Stomach (tissue), 9 donors: ENCODE results near the gene GPR6. TPM values are rescaled to one million over a fixed set of nuclear protein-coding genes. Genes with fewer than 3 reads are reported as not detected.

ENCODE experiments used
- DNase-seq, 2 donors: peaks; one replicate each; pipeline versions ENCODE4 v3.0.0 to v3.0.0-alpha.2; 2013 to 2019
- H3K27ac ChIP-seq, 5 donors: fragments of 200-600 bp in 4 of 5; sonication (generic) in 4 of 5; one replicate each; pipeline ENCODE4 v1.5.1; 2013 to 2019; ENCODE audit warnings: mild to moderate bottlenecking in 1 of 5, moderate library complexity in 1 of 5
- H3K27me3 ChIP-seq, 3 donors: fragments of 200-600 bp; sonication (generic); one replicate each; pipeline ENCODE4 v1.5.1; 2017 to 2019; ENCODE audit warnings: mixed run types in 1 of 3
- H3K36me3 ChIP-seq, 4 donors: fragments of 200-600 bp; sonication (generic); 1 replicate in 3 of 4; 2 replicates in 1 of 4; pipeline ENCODE4 v1.5.1; 2016 to 2019
- H3K4me1 ChIP-seq, 4 donors: fragments of 200-600 bp; sonication (generic); one replicate each; pipeline ENCODE4 v1.5.1; 2016 to 2019
- H3K4me3 ChIP-seq, 4 donors: fragments of 200-600 bp; sonication (generic) in 3 of 4; one replicate each; pipeline ENCODE4 v1.5.1; 2016 to 2019; ENCODE audit warnings: mild to moderate bottlenecking in 1 of 4
- H3K9me3 ChIP-seq, 4 donors: fragments of 200-600 bp; sonication (generic); one replicate each; pipeline ENCODE4 v1.5.1; 2016 to 2019
- CTCF ChIP-seq, 7 experiments: fragments of 450-650 bp in 4 of 7; fragments of 200-600 bp in 3 of 7; sonication (generic) in 3 of 7; IDR thresholded peaks; one replicate each; pipeline ENCODE4 v1.5.1; 2016 to 2019; ENCODE audit warnings: antibody characterized with exemption in 7 of 7, control low read depth in 2 of 7, mild to moderate bottlenecking in 1 of 7
- EP300 ChIP-seq: sonication (generic); formaldehyde crosslinking; IDR thresholded peaks from one replicate; pipeline ENCODE4 v1.6.1; 2017; ENCODE audit warnings: antibody characterized with exemption
- POLR2A ChIP-seq, 4 donors: fragments of 450-650 bp; IDR thresholded peaks; one replicate each; pipeline ENCODE4 v1.6.1; 2016; ENCODE audit warnings: antibody characterized with exemption in 4 of 4, control low read depth in 2 of 4, mild to moderate bottlenecking in 1 of 4, moderate library complexity in 1 of 4
- POLR2AphosphoS5 ChIP-seq, 3 donors: sonication (generic); formaldehyde crosslinking; IDR thresholded peaks; one replicate each; pipeline ENCODE4 v1.6.1; 2016; ENCODE audit warnings: antibody characterized with exemption in 3 of 3
- WGBS, 5 donors: extraction: QIAGEN DNeasy Blood & Tissue Kit in 3 of 5; methylation state at CpG; one replicate each; pipeline versions ENCODE4 v1.1.5 to v1.1.7; 2013 to 2018; 5-methylcytosine and 5-hydroxymethylcytosine counted together
- intact Hi-C: fragments of 100-400 bp; cut with DNase I; formaldehyde crosslinking; loops from one replicate; pipeline ENCODE4 v1.15.1; 2023; ENCODE audit warnings: low total_unique reads
- polyA plus RNA-seq, 3 donors: library from polyadenylated mRNA; stranded (reverse); fragments of 200-250 nt; gene quantifications; one replicate each; pipeline ENCODE4 v1.2.3, GENCODE V29; 2013
- total RNA-seq, 5 donors: library from RNA; depleted of rRNA; stranded (reverse); fragments of >200 nt; gene quantifications; one replicate each; pipeline versions ENCODE4 v1.1.0 to v1.2.3, GENCODE V29; 2014 to 2016
- donor health status: healthy with polysubstance abuse.
- donor health status: Bipolar disorder and iron deficiency.
- donor health status: healthy.

Gene GPR6
- total and polyA plus RNA-seq, 8 donors: 0.05 TPM; not detected in 7

DNA sequence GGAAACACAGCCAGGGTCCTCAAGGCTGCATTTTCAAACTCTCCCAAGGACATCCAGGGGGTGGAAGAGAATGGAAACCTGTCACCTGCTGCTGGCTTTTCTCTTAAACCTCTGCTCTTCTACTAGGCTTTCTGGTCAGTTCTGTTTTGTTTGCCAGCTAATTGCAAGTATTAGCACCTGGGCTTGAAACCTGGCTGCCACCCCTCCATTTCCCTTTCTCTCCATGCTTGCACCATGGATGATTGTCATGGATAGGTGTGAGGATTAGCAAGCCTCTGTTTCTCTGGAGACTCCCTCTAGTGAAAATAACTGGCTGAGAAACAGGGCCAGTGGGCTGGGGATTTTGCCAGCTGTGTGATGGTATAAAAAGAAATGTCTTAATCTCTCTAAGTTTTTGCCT is 33.0 kb upstream of the GPR6 start:
- intact Hi-C loops: no loop called here
- no peak overlapping the region for H3K27ac ChIP-seq
- no peaks in the 10 kb centered on the region for H3K4me1 ChIP-seq
- H3K9me3 ChIP-seq: no peaks in the 10 kb centered on the region
- no peak overlapping the region for H3K4me3 ChIP-seq
- peaks cover 0 to 7% (median 0%) of the 10 kb centered on the region in 3 donors for H3K27me3 ChIP-seq
- no peaks in the 10 kb centered on the region for H3K36me3 ChIP-seq
- no peak for TF ChIP-seq POLR2A (IDR thresholded peaks at IDR 0.05)
- no peak for TF ChIP-seq CTCF (IDR thresholded peaks at IDR 0.05)
- no peak for TF ChIP-seq EP300
- no peak for TF ChIP-seq POLR2AphosphoS5 (IDR thresholded peaks at IDR 0.05)
- no peak for DNase-seq

- Histone ChIP-seq H3K9me3 (no peaks in the 10 kb centered on the region), H3K27me3 (peaks cover 0 to 7% (median 0%) of the 10 kb centered on the region in 3 donors), H3K4me1 (no peaks in the 10 kb centered on the region), H3K36me3 (no peaks in the 10 kb centered on the region), H3K27ac (no peak overlapping the region), H3K4me3 (no peak overlapping the region)
- no peak for TF ChIP-seq POLR2AphosphoS5 (IDR thresholded peaks at IDR 0.05)
- TF ChIP-seq POLR2A (IDR thresholded peaks at IDR 0.05): no peak
- no peak for TF ChIP-seq CTCF (IDR thresholded peaks at IDR 0.05)
- no peak for TF ChIP-seq EP300
- WGBS, 5 donors: 77 to 92% (median 85%) methylated on average over 4 of the region's 4 CpGs
- intact Hi-C loops: no loop called here
- no peak for DNase-seq
Observed at GRCh38 chr6:109946979-109947378, 31.1 kb upstream of the GPR6 start.

- peaks cover 0 to 11% (median 0%) of the 10 kb centered on the region in 3 donors for H3K27me3 ChIP-seq
- WGBS, 5 donors: 74 to 87% (median 85%) methylated on average over 19 of the region's 19 CpGs
- intact Hi-C loops: no loop called here
- no peaks in the 10 kb centered on the region for H3K4me1 ChIP-seq
- no peak for TF ChIP-seq CTCF (IDR thresholded peaks at IDR 0.05)
- TF ChIP-seq POLR2A (IDR thresholded peaks at IDR 0.05): no peak
- TF ChIP-seq EP300: no peak
- no peak for TF ChIP-seq POLR2AphosphoS5 (IDR thresholded peaks at IDR 0.05)
- no peaks in the 10 kb centered on the region for H3K9me3 ChIP-seq
- H3K36me3 ChIP-seq: no peaks in the 10 kb centered on the region
- no peak overlapping the region for H3K4me3 ChIP-seq
- no peak for DNase-seq
- no peak overlapping the region for H3K27ac ChIP-seq
Observed at GRCh38 chr6:109949281-109950065, 28.6 kb upstream of the GPR6 start.

GRCh38 chr6:109955491-109955890 is 22.6 kb upstream of the GPR6 start:
- H3K27ac ChIP-seq: no peak overlapping the region
- H3K4me3 ChIP-seq: no peak overlapping the region
- H3K36me3 ChIP-seq: no peaks in the 10 kb centered on the region
- H3K9me3 ChIP-seq: no peaks in the 10 kb centered on the region
- 83 to 96% (median 93%) methylated on average over 2 of the region's 2 CpGs for WGBS, 5 donors
- DNase-seq: no peak
- H3K27me3 ChIP-seq: peaks cover 0 to 5% (median 0%) of the 10 kb centered on the region in 3 donors
- no peak for TF ChIP-seq CTCF (IDR thresholded peaks at IDR 0.05)
- TF ChIP-seq EP300: no peak
- TF ChIP-seq POLR2A (IDR thresholded peaks at IDR 0.05): no peak
- no peak for TF ChIP-seq POLR2AphosphoS5 (IDR thresholded peaks at IDR 0.05)
- intact Hi-C loops: no loop called here
- no peaks in the 10 kb centered on the region for H3K4me1 ChIP-seq
